HepG2 (cell line): Measurements from ENCODE around the gene WWC1. TPM values are rescaled to one million over a fixed set of nuclear protein-coding genes. Genes with fewer than 3 reads are reported as not detected.
A peak's percentile ranks its signal among the peaks of the same experiment; 100 is the strongest.

Source experiments
- ATAC-seq: fragments of 200-7000 bp; cut with Tn5 transposase; 3 replicates; pipeline ENCODE4 v1.9.1; 2020; ENCODE audit warnings: mild to moderate bottlenecking, moderate library complexity
- BruUV-seq: library from RNA; stranded (reverse); fragments of 400-500 nt; replicated peaks from 2 replicates; lab custom pipeline; 2021; lab: Mats Ljungman, UMichigan
- CTCF ChIA-PET: fragments of 300-600 bp; formaldehyde crosslinking; extraction: SDS; loops from one replicate; lab custom pipeline; 2021; ENCODE audit warnings: low total read pairs, inconsistent platforms, low intra/inter-chr PET ratio; lab: Yijun Ruan, JAX
- POLR2A ChIA-PET: fragments of 350-600 bp; sonication (Branson Sonifier 250); formaldehyde crosslinking; loops from one replicate; lab custom pipeline; 2020; ENCODE audit warnings: antibody characterized with exemption, inconsistent platforms; lab: Yijun Ruan, JAX
- DNase-seq: peaks from one replicate; pipeline ENCODE4 v3.0.0-alpha.2; 2015; ENCODE audit warnings: low spot score
- FAIRE-seq: peaks from 3 replicates; lab custom pipeline; 2011; peaks lifted over from hg19 to GRCh38; lab: Jason Lieb, UNC
- H2AFZ ChIP-seq: one replicate; pipeline ENCODE4 v1.6.1; 2011; ENCODE audit warnings: low read length, inconsistent platforms
- H3K27ac ChIP-seq: fragments of 300-600 bp; 3 replicates; pipeline ENCODE4 v1.8.0; 2011; ENCODE audit warnings: mixed run types, mild to moderate bottlenecking, mixed read lengths, low read length, inconsistent platforms; ENCODE audit not compliant: insufficient read depth; ENCODE audit errors: extremely low read length
- H3K27me3 ChIP-seq, 2 experiments: fragments of 200-600 bp in 1 of 2; 2 replicates in 1 of 2; 3 replicates in 1 of 2; pipeline versions ENCODE4 v1.6.0 to v1.8.0; 2011; ENCODE audit warnings: low read length in 2 of 2, mild to moderate bottlenecking in 2 of 2, moderate library complexity in 2 of 2, inconsistent platforms in 1 of 2; ENCODE audit not compliant: insufficient read depth in 2 of 2, control insufficient read depth in 1 of 2
- H3K36me3 ChIP-seq, 2 experiments: fragments of 200-600 bp in 1 of 2; replicated peaks in 1 of 2; 2 replicates in 1 of 2; 3 replicates in 1 of 2; pipeline versions ENCODE4 v1.5.1 to v1.8.0; 2011; ENCODE audit warnings: low read length in 2 of 2, inconsistent platforms in 1 of 2; ENCODE audit not compliant: insufficient read depth in 2 of 2, control insufficient read depth in 1 of 2
- H3K4me1 ChIP-seq: 2 replicates; pipeline ENCODE4 v1.5.1; 2012; ENCODE audit warnings: low read length, inconsistent platforms; ENCODE audit not compliant: insufficient read depth
- H3K4me2 ChIP-seq: 2 replicates; pipeline ENCODE4 v1.6.0; 2011; ENCODE audit warnings: low read depth, low read length, inconsistent platforms
- H3K4me3 ChIP-seq, 3 experiments: fragments of 200-600 bp in 1 of 3; sonication (generic), shearing (Covaris generic) in 1 of 3; replicated peaks in 1 of 3; 2 replicates each; pipeline ENCODE4 v1.5.1; 2011 to 2016; ENCODE audit warnings: low read length in 3 of 3, inconsistent platforms in 2 of 3, low read depth in 2 of 3, mild to moderate bottlenecking in 2 of 3, control low read depth in 1 of 3, mixed read lengths in 1 of 3; ENCODE audit not compliant: insufficient read depth in 1 of 3
- H3K79me2 ChIP-seq: one replicate; pipeline ENCODE4 v1.6.1; 2011; ENCODE audit warnings: low read length, inconsistent platforms; ENCODE audit not compliant: insufficient read depth
- H3K9ac ChIP-seq: 2 replicates; pipeline ENCODE4 v1.6.0; 2011; ENCODE audit warnings: mild to moderate bottlenecking, low read depth, low read length, inconsistent platforms; ENCODE audit not compliant: insufficient read depth
- H3K9me3 ChIP-seq: 2 replicates; pipeline ENCODE4 v1.5.1; 2012; ENCODE audit warnings: mild to moderate bottlenecking, low read length
- H4K20me1 ChIP-seq: 2 replicates; pipeline ENCODE4 v1.6.0; 2011; ENCODE audit warnings: inconsistent platforms, mild to moderate bottlenecking, low read length, moderate library complexity; ENCODE audit not compliant: insufficient read depth
- HNF4A ChIP-seq: sonication (generic); formaldehyde crosslinking; IDR thresholded peaks from 2 replicates; pipeline ENCODE4 v1.4.0; 2020; ENCODE audit warnings: missing genetic modification reagents
- HNF4G ChIP-seq, 2 experiments: sonication (generic) in 1 of 2; formaldehyde crosslinking in 1 of 2; IDR thresholded peaks; 2 replicates each; pipeline versions ENCODE4 v1.4.0 to v1.6.1; 2011 to 2020; ENCODE audit warnings: borderline replicate concordance in 2 of 2, low read depth in 2 of 2, mild to moderate bottlenecking in 2 of 2, low read length in 1 of 2, missing genetic modification reagents in 1 of 2, moderate library complexity in 1 of 2
- JUNB ChIP-seq: sonication (generic); formaldehyde crosslinking; IDR thresholded peaks from 2 replicates; pipeline ENCODE4 v1.8.0; 2022; ENCODE audit warnings: missing genetic modification reagents, mild to moderate bottlenecking, borderline replicate concordance
- ZFYVE20 ChIP-seq: sonication (generic); formaldehyde crosslinking; IDR thresholded peaks from 2 replicates; pipeline ENCODE4 v1.8.0; 2023; ENCODE audit warnings: low read depth, mild to moderate bottlenecking, moderate library complexity, missing genetic modification reagents, borderline replicate concordance
- ZIK1 ChIP-seq: sonication (generic); formaldehyde crosslinking; IDR thresholded peaks from 2 replicates; pipeline ENCODE4 v1.5.0; 2020; ENCODE audit warnings: mild to moderate bottlenecking, low read depth, missing genetic modification reagents, borderline replicate concordance
- ZNF766 ChIP-seq: sonication (generic); formaldehyde crosslinking; IDR thresholded peaks from 2 replicates; pipeline ENCODE4 v1.5.0; 2020; ENCODE audit warnings: missing genetic modification reagents, borderline replicate concordance
- ZNF776 ChIP-seq: sonication (generic); formaldehyde crosslinking; IDR thresholded peaks from 2 replicates; pipeline ENCODE4 v1.4.0; 2020; ENCODE audit warnings: mild to moderate bottlenecking, missing genetic modification reagents
- ZSCAN22 ChIP-seq: sonication (generic); formaldehyde crosslinking; IDR thresholded peaks from 2 replicates; pipeline ENCODE4 v1.4.0; 2020; ENCODE audit warnings: mild to moderate bottlenecking, missing genetic modification reagents
- WGBS: methylation state at CpG from one replicate; pipeline ENCODE4 v1.1.6; 2017; ENCODE audit warnings: low lambda C conversion rate; 5-methylcytosine and 5-hydroxymethylcytosine counted together
- in situ Hi-C: cut with HindIII; loops from 2 replicates; pipeline ENCODE4 v1.10.0; 2017; ENCODE audit warnings: low pct_unique_long_range_greater_than_20kb; ENCODE audit not compliant: extremely low pct_ligation_motif_present
- intact Hi-C: fragments of 100-400 bp; cut with micrococcal nuclease; formaldehyde crosslinking; loops from one replicate; pipeline ENCODE4 v1.10.0; 2022; ENCODE audit not compliant: unreplicated experiment
- polyA plus RNA-seq, 8 experiments: library from polyadenylated mRNA; depleted of rRNA in 3 of 8; stranded (reverse) in 7 of 8; unstranded in 1 of 8; fragments of >200 nt; fragmentation: Illumina TruSeq in 4 of 8; extraction: Trizol in 4 of 8; gene quantifications; 2 replicates each; pipeline versions ENCODE4 v1.2.1 to v1.2.3, GENCODE V29; 2011 to 2016; ENCODE audit warnings: low read depth in 4 of 8, missing spikeins in 1 of 8, mixed read lengths in 1 of 8; ENCODE audit not compliant: insufficient read depth in 1 of 8
- total RNA-seq, 5 experiments: library from RNA; depleted of rRNA; stranded (reverse); fragments of >200 nt; fragmentation: Illumina TruSeq; extraction: Trizol; gene quantifications; 2 replicates each; pipeline ENCODE4 v1.2.3, GENCODE V29; 2016; ENCODE audit warnings: low read depth in 1 of 5

The WWC1 gene
- total and polyA plus RNA-seq, 2 of the 13 experiments (the other 11 are each of a cell fraction or from before 2014, with no cell fraction given): 8.3 to 17.9 TPM

DNA sequence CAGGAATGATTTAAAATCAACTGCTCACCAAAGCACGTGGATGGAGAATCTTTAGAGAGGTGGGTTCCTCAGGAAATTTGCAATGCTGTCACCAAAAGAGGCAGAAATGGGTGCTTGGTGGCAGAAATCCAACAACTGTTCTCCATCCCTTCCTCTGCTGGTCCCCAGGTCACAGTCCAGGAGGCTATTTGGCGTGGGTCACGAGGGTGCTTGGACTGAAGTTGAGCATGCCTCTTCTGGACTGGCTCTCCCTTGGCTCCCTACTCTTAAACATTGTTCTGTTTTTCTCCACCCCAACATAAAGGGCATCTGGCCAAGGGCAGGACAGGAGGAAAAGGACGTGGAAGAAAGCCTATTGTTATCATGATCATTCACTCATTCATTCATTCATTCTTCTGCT is 58.9 kb downstream of the WWC1 start:
- Histone ChIP-seq H3K4me2 (no peak overlapping the region), H3K27me3 (no peaks in the 10 kb centered on the region), H3K27ac (no peak overlapping the region), H2AFZ (no peak overlapping the region), H3K9me3 (no peaks in the 10 kb centered on the region), H3K9ac (no peak overlapping the region), H3K36me3 (no peaks in the 10 kb centered on the region; a peak in 1 of 5 replicates), H3K79me2 (peaks cover 2% of the 10 kb centered on the region), H3K4me1 (peaks cover 12% of the 10 kb centered on the region), H4K20me1 (no peaks in the 10 kb centered on the region), H3K4me3 (no peak overlapping the region)
- FAIRE-seq (no peak), DNase-seq (no peak), ATAC-seq (no peak)
- CTCF ChIA-PET: no interaction called here
- WGBS: 100% methylated on average over 4 of the region's 4 CpGs
- intact Hi-C loops: no loop called here
- in situ Hi-C loops: no loop called here
- TF ChIP-seq JUNB (CRISPR knock-in tag) (no peak), HNF4A (CRISPR knock-in tag) (0 out of 2 replicates have a peak, but pooled peaks have one; percentile 3)
- POLR2A ChIA-PET: no interaction called here
- BruUV-seq: no TSS peak

DNA sequence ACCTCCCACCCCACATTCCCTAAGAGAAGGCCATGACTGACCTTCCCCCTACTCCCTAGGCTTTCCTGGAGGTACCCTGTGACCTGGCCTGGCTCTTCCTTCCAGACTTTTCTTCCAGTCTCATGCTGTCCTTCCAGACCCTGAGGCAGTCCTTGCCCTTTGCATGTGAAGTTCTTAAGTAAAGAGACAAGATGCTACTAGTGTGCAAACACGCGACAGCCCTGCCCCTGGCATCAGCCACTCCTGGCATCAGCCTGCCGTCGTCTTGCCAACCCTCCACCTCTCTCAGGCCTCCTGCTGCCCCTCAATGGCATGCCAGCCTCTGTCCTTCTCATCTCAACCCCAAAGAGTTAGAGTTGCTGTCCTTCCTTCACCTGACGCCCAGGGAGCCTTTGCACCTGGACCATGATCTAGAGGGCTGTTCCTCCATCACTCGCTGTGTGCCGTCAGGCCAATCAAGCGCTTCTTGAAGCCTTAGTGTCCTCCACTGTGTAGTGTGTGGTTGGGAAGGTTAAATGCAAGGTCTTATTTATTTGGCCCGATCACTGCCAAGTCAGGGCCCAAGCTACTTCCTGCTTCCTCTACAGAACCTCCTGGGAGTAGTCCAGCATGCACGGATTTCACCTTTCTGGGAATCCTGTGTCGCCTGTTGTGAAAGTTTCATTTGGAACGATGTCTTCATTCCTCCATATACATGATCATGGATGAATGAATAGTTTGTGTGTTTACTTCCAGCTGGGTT is 61.9 kb downstream of the WWC1 start:
- BruUV-seq: no TSS peak
- intact Hi-C loops: no loop called here
- CTCF ChIA-PET: no interaction called here

More for the DNA sequence above, 61.9 kb downstream of the WWC1 start:
- in situ Hi-C loops: no loop called here
- Histone ChIP-seq H3K4me3 (no peak overlapping the region), H3K27ac (no peak overlapping the region), H3K27me3 (no peaks in the 10 kb centered on the region), H2AFZ (no peak overlapping the region), H3K4me2 (no peak overlapping the region), H4K20me1 (no peaks in the 10 kb centered on the region), H3K9me3 (no peaks in the 10 kb centered on the region), H3K9ac (no peak overlapping the region), H3K4me1 (peaks cover 12% of the 10 kb centered on the region), H3K79me2 (peaks cover 5% of the 10 kb centered on the region), H3K36me3 (no peaks in the 10 kb centered on the region)
- ATAC-seq (no peak), FAIRE-seq (no peak), DNase-seq (no peak)
- POLR2A ChIA-PET: no interaction called here
- 98% methylated on average over 12 of the region's 12 CpGs for WGBS
- no peak for TF ChIP-seq ZFYVE20 (CRISPR knock-in tag)
- no peak for TF ChIP-seq ZNF776 (CRISPR knock-in tag)
- no peak for TF ChIP-seq ZSCAN22 (CRISPR knock-in tag)
- no peak for TF ChIP-seq ZIK1 (CRISPR knock-in tag)
- no peak for TF ChIP-seq ZNF766
- no peak for TF ChIP-seq HNF4G (IDR thresholded peaks at IDR 0.05; ENCODE audit: borderline replicate concordance, low read depth, low read length)
- no peak for TF ChIP-seq HNF4G (CRISPR knock-in tag; IDR thresholded peaks at IDR 0.05; ENCODE audit: borderline replicate concordance, low read depth)
